Astrocyte of the spinal cord (primary cell): ENCODE measurements around the gene VANGL2.

Source experiments
- DNase-seq: peaks from one replicate; pipeline ENCODE4 v3.0.0; 2011; ENCODE audit warnings: low read depth, low spot score
- H3K4me3 ChIP-seq: 2 replicates; pipeline ENCODE4 v1.5.1; 2011; ENCODE audit warnings: low read depth, mild to moderate bottlenecking, low read length, moderate library complexity
- in situ Hi-C: cut with HindIII; loops from 2 replicates; pipeline ENCODE4 v1.10.0; 2017; ENCODE audit warnings: low sequenced_read_pairs
- TF ChIP-seq, protein P1 (sequence below): IDR thresholded peaks from 2 replicates; pipeline ENCODE4 v1.5.1; 2012; ENCODE audit warnings: low read depth, mild to moderate bottlenecking, low read length, inconsistent platforms

Gene VANGL2

DNA sequence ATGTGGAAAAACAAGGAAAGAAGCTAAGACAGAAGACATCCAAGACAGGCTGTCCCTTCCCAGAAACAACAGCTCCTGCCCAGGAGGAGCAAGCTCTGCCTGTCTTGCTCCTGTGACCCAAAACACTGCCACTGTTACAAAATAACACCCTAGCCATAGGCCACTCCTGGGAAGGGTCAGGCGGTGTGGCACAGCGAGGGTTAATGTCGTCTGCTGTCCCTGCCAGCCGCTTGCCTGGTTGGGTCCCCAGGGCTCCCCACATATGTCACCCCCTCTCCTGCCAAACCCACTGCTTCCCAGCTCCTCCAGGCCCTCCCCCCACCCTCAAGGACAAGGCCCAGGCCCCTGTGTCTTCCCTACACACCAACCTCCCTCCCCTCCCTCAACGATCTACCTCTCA, 37.4 kb upstream of the VANGL2 start:
- no peak for DNase-seq
- in situ Hi-C loops = no loop called here
- TF ChIP-seq, protein P1, sequence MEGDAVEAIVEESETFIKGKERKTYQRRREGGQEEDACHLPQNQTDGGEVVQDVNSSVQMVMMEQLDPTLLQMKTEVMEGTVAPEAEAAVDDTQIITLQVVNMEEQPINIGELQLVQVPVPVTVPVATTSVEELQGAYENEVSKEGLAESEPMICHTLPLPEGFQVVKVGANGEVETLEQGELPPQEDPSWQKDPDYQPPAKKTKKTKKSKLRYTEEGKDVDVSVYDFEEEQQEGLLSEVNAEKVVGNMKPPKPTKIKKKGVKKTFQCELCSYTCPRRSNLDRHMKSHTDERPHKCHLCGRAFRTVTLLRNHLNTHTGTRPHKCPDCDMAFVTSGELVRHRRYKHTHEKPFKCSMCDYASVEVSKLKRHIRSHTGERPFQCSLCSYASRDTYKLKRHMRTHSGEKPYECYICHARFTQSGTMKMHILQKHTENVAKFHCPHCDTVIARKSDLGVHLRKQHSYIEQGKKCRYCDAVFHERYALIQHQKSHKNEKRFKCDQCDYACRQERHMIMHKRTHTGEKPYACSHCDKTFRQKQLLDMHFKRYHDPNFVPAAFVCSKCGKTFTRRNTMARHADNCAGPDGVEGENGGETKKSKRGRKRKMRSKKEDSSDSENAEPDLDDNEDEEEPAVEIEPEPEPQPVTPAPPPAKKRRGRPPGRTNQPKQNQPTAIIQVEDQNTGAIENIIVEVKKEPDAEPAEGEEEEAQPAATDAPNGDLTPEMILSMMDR = no peak
- no peak overlapping the region for H3K4me3 ChIP-seq

DNA sequence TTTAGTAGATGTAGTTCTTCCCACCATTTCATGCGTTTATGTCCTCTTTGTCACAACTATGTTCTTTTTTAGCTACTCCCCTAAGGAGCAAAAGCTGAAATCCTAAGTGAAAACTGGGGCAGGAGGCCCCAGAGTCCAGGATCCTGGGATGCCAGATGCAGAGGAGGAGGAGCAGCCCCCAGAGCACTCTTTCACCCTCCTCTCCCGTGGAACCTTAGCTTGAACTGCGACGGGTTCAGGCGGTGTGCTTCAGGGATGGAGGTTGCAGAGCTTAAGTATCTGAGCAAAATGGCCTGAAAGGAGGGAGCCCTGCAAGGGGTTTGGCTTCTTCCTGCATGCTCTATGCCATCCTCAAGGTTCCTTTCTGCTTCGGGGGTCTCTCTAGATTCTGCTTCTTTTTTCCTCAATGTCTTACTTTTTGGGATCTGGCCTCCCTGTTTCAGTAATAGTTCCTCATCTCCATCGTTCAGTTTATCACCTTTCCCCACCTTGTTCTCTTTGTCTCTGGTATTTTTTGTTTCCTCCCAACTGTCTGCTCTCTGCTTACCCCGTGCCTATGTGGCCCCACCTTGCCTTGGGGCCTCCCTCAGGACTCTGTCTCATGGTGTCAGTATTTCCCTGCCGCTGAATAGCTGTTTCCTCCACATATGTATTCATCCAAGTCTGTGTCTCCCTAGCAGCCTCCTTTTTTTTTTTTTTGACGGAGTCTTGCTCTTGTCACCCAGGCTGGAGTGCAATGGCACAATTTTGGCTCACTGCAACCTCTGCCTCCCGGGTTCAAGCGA, 36.2 kb upstream of the VANGL2 start:
- no peak overlapping the region for H3K4me3 ChIP-seq
- in situ Hi-C loops = no loop called here
- no peak for DNase-seq
- TF ChIP-seq, protein P1 = no peak

DNA sequence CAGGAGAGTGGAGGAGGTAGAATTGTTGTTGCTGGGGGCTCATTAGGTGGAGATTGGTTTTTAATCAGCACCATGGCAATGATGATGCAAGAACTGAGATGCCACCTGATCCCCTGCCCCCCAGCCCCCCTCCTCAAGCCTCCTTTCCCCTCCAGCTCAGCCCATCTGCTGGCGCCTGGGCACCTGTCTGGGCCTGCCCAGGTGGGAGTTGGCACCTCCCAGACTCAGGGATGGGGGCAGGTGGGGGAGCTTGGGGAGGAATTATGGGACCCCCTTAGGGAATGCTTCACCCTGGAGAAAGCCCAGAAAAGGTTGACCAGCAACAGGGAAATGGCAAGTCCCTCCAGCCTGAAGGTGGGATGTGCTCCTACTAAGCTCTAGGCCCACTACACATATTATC, 35.0 kb upstream of the VANGL2 start:
- DNase-seq = no peak
- H3K4me3 ChIP-seq = no peak overlapping the region
- in situ Hi-C loops = no loop called here
- TF ChIP-seq, protein P1 = no peak

DNA sequence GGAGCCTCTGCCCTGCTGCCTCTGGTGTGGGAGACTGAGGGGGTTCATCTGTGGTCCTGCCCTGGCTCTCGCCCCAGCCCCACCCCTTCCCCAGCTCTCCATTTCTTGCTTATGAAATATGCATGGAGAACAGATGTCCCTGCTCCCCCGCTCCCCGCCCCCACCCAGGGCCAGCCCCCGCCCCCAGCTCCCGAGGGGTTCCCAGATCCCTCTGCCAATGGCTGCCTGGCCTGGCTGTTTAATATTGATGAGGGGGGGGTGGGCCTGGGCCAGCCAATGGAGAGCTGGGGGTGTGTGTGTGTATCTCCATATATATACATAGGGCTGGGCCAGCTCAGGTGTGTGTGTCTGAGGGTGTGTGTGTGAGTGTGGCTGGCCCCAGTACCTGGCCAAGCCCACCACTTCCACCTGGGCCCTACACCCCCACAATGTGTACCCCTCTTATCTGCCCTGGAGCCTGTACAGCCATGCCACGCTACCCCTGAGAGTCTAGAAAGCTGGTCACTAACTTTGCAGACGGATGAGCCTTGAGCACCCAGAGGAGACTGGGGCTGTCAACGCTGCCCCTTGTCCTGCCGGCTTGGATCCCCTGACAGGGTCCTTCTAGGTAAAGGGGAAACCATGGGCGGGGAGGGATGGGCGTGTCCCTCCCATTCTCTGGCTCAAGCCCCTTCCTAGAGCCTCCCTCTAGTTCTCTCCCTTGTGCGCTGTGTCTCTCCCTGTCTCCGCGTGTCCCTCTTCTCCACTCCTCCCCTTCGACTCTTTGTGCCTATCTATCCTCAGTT, 33.4 kb upstream of the VANGL2 start, which contains the start of gene NHLH1:
NHLH1 (plus strand) TSS at position 341 of the 785 bp plus-strand sequence. CDS start 3,661 bp downstream, outside the sequence.
- in situ Hi-C loops = no loop called here
- DNase-seq = no peak
- H3K4me3 ChIP-seq = no peak within 1 kb of the TSS
- TF ChIP-seq, protein P1 = no peak

DNA sequence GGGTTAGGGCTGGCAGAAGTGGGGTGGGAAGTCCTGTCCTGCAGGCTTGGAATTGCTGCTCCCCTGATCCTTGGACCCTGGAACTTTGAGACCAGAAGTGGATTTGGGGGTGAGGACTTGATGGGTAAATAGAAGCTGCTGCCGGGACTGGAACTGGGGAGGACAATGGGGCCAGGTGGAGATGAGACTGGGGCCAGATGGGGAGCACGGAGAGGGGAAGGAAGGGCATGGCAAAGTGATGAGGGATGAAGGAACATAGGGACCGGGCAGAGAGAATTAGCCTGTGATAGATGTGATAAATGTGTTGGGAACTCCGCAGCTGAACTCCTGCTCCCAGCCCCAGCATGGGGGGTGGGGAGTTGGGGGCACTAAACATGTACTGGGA, 32.9 kb upstream of the VANGL2 start:
- TF ChIP-seq, protein P1 = no peak
- in situ Hi-C loops = no loop called here
- no peak overlapping the region for H3K4me3 ChIP-seq
- DNase-seq = no peak

DNA sequence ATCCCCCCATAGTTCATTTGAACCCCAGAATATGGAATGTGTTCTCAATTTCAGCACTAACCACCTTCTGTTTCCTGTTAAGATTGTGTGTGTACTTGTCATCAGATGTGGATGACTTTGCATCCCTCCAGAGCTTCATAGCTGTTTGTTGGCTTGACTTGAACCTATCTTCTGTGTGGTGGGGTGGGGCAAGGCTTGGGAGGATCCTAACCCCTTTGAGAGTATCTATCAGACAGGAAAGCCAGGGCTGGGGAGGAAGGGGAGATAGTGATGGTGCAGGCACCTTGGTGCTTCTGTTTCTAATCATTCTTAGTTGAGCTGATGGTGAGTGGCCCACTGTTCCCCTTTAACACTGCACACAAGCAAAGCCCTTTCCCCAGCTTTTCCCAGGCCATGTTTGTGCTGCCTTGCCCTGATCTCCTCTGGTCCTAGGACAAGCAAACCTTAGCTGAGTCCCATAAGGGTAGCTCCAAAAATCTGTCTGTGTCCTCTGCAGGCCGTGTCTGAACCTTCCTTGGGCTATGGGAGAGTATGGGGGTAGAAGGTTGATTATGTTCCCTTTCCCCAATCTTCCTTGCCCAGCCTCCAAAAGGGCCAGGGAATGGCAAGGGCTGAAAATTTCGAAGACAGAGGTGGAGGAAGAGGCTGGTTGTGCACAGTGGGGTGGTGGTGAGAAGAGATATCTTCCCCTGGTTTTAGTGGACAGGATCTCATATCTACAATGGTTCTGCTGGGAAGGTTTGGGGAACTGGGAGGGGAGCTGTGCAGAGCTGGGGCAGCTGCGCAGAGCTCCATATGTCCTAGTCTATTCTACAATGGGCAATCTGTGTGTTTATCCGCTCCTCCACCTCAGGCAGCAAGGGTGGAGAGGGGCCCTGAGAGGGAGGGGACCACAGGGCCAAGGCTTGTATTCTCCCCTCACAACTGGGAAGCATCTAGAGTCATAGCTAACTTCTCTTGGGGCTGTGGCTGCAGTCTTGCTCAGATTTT, 32.1 kb upstream of the VANGL2 start:
- H3K4me3 ChIP-seq = no peak overlapping the region
- in situ Hi-C loops = no loop called here
- TF ChIP-seq, protein P1 = no peak
- no peak for DNase-seq
